Measurements from ENCODE around the gene USP35.

The USP35 gene

GRCh38 chr11:78188286-78189173, at the start of gene USP35, which contains the start of gene KCTD21:
TSS of gene USP35 (plus strand) at chr11:78188919. CDS start at chr11:78196246, 7,327 bp downstream.
TSS of gene KCTD21 (minus strand) at chr11:78188626. CDS start at chr11:78174554, 14,072 bp downstream.
- peak; percentile 99 for DNase-seq

GRCh38 chr11:78139422-78140391, 49.0 kb upstream of the USP35 start, which contains the start of gene ALG8:
TSS of gene ALG8 (minus strand) at chr11:78139626. CDS start at chr11:78139588, 38 bp downstream.
- peak; percentile 99 for DNase-seq

GRCh38 chr11:78140392-78141077, 48.2 kb upstream of the USP35 start:
- DNase-seq, result peak; percentile 42

GRCh38 chr11:78145511-78146025, 43.2 kb upstream of the USP35 start:
- no peak for DNase-seq

GRCh38 chr11:78147807-78148206, 40.9 kb upstream of the USP35 start:
- DNase-seq, result no peak

- DNase-seq, result no peak
Observed at GRCh38 chr11:78149646-78150045, 39.1 kb upstream of the USP35 start.

- DNase-seq, result no peak
Observed at GRCh38 chr11:78150346-78150745, 38.4 kb upstream of the USP35 start.

- no peak for DNase-seq
Observed at GRCh38 chr11:78150754-78151153, 38.0 kb upstream of the USP35 start.

GRCh38 chr11:78151804-78152203, 36.9 kb upstream of the USP35 start:
- DNase-seq, result no peak

GRCh38 chr11:78156127-78156844, 32.4 kb upstream of the USP35 start:
- no peak for DNase-seq

- DNase-seq, result no peak
Observed at GRCh38 chr11:78158987-78159652, 29.6 kb upstream of the USP35 start.

GRCh38 chr11:78160557-78160956, 28.2 kb upstream of the USP35 start:
- no peak for DNase-seq

- DNase-seq, result no peak
Observed at GRCh38 chr11:78161346-78161745, 27.4 kb upstream of the USP35 start.

GRCh38 chr11:78161962-78162371, 26.8 kb upstream of the USP35 start:
- DNase-seq, result no peak

GRCh38 chr11:78163828-78164227, 24.9 kb upstream of the USP35 start:
- no peak for DNase-seq

- DNase-seq, result no peak
Observed at GRCh38 chr11:78164471-78164870, 24.2 kb upstream of the USP35 start.

- no peak for DNase-seq
Observed at GRCh38 chr11:78166855-78167469, 21.8 kb upstream of the USP35 start.

GRCh38 chr11:78168539-78169477, 19.9 kb upstream of the USP35 start:
- DNase-seq, result no peak

GRCh38 chr11:78170413-78170812, 18.3 kb upstream of the USP35 start:
- no peak for DNase-seq

Measured in RPMI8226 (cell line).